ENCODE results near the gene SNAI1.

The SNAI1 gene

DNA sequence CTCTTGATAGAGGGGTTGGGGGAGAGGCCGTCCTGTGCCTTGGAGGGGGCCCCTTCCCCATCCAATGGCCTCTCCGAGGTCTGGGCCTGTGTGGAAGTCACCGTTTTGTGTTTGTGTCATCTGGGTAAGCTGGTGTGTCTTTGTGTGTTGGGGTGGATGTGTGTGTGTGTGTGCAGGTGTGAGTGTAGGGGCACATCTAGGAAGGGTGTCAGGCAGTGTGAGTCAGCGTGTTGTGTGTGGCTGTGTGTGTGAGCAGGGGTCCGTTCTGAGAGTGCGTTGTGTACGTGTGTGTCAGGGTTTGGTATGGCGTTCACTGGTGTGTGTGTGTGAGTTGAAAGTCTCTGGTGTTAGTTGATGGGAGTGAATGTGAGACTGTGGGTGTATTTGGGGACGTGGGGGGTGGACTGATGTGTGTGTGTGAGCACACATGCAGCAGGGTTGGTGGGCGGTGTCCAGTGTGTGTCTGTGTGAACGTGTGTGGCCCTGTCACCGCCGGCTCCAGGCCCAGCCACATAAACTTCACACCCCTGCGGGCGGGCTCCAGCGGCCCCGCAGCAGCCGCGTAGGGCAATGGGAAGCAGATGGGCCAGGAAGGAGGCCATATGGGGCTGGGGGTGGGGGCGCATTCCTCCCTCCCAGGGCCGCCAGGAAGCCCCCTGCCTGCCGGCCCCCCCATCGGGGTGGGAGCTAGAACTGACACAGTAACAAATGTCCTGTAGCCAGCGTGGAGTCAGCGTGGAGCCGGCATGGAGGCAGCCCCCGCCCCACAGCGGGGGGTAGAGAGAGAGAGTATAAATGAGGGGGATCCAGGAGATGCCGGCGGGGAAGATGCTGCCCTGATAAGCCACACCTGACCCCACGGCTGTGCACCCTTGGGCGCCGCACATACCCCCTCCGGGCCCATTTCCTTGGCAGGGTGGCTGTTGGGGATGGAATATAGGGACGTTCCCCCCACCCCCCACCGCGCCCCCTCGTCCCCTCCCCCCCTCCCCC is 32.1 kb downstream of the SNAI1 start:
- no peak for DNase-seq

DNA sequence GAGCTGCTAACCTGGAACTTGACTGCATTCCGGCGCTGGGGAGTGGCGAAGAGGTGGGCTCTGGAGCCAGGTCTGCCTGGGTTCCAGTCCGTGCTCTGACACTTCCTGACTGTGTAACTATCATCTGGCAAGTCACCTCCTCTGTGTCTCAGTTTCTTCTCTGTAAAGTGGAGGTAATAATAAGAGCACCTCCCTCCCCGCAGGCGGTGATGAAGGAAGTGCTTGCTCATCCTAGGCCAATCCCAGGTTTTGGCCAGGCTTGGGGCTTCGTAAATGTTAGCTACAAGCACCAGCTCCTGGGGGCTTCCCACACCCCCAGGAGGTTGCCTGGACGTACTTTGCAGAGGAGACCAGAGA is 32.8 kb downstream of the SNAI1 start:
- no peak for DNase-seq

DNA sequence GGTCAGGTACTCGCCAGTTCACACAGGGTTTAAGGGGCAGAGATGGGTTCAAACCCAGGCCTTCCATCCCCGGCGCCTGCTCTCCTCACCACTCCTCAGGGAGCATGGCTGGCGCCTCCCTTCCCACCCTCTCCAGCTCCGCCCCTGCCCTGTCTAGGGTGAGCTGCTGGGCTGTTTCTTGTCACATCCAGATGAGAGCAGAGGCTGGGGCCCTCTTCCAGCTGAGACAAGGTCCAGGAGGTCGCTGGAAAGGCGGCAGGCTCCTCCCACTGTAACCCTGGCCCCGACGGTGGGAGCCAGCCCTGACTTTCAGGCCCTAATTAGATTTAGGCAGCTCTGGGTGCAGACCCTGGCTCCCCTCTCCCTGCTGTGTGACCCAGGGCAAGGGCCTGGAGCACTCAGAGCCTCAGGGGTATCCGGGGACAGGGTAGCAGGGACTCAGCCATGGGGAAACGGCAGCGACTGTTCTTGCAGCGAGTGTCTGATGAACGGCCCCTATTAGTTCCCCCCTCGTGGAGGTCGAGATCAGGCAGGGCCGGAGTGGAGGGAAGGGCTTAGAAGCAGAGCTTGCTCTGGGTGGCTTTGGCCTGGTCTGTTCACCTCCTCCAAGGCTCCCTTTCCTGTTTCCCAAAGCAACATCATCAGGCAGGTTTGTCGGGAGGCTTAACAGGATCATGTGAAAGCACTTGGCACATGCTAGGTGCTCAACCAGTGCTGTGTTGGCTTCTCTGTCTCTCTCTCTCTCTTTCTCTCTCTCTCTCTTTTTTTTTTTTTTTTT is 33.4 kb downstream of the SNAI1 start:
- no peak for DNase-seq

DNA sequence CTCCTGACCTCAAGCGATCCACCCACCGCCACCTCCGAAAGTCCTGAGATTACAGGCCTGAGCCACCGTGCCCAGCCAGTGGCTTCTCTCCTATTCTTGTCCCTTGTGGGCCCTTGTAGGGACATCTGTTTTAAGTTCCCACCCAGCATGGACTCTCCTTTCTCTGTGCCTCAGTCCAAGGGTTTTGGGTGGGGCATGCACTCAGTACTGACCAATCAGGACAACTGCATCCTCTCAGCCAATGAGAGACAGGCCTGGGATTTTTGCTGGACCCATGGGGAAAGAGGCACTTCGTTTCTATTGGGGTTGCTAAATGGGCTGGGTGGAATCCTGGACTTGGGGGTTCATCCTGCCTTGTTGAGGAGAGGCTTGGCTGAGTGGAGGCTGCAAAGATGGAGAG is 34.4 kb downstream of the SNAI1 start:
- DNase-seq, result no peak

DNA sequence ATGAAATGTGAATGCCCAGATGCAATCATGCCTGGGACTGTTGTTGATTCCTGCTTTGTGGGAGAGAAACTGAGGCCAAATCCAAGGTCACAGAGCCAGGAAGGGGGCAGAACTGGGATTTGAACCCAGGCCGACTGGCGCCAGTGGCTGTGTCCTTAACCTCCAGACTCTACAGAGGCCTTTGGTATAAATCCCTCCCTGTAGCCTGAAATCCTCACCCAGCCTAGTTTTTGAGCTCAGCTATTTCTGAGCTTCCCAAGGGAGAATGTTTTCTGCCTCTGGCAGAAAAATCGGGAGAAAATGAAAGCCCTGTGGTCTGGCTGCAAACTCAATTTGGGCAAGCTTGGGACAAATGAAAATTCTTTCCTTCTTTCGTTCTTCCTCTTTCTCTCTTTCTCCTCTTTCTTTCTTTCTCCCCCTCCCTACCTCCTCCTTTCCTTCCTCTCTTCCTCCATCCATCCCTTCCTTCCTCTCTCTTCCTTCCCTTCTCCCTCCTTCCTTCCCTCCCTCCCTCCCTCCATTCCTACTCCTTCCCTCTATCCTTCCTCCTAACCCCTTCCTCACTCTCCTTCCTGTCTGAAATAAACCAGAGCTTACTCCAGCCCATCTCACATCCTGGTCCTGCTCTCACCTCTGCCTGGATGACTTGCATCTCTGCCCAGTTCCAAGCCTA is 34.9 kb downstream of the SNAI1 start:
- no peak for DNase-seq

DNA sequence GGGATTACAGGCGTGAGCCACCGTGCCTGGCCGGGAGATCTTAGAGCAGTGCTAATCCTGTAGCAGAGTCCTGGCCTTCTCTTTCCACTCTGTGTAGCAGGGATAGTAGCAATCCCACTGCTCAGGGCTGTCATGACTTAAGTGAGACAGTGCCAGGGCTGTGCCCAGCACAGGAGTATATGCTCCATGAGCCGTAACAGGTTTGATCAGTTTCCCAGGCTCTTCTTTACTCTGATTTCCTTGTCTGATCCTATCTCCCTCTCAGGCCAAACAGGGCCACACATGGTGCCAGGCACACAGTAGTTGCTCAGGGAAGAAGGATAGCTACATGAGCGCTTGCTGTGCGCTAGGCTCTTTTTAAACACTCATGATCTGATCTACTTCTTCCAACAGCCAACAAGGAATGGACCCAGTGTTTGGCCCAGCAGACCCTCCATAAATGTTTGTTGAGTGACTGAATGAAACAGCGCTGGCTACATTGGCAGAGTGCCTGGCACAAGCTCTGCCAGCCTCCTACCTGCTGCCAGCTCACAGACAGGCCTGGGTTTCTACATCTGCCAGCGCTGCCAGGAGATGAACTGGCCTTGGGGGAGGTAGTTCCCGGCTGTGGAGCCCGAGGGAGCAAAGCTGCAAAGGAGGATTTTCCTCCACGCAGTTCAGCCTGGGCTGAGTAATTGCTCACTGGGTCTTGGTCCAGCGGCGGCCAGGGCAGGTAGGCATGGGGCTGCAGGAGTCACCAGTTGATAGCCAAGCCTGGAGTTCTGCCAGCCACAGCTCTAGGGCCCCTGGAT is 36.9 kb downstream of the SNAI1 start:
- DNase-seq, result no peak

DNA sequence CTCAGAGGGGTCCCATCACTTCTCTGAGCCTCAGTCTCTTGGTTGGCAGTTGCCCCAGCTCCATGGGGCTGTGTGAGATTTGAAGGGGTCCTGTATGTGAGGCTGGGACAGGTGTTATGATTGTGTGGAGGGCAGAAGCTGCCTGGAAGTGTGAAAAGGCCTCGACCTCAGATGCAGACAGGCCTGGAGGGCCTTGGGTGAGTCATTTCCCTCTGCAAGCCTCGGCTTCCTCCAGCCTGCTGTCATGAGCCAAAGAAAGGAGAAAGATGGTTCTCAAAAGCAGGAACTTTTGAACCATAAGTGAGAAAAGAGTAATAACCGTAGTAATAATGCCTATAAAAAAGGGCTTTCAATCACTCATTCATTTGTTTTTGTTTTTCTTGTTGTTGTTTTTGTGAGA is 37.5 kb downstream of the SNAI1 start:
- DNase-seq, result no peak

DNA sequence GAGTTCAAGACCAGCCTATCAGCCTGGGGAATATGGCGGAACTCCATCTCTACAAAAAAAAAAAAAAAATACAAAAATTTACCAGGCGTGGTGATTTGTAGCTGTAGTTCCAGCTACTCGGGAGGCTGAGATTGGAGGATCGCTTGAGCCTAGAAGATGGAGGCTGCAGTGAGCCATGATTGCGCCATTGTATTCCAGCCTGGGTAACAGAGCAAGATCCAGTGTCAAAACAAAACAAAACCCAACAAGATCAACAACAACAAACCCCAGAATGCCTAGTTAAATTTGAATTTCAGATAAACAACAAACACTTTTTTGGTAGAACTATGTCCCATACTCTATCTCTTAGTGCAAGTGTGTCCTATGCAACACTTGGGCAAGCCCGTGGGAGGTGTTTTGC is 39.9 kb downstream of the SNAI1 start:
- DNase-seq, result no peak

DNA sequence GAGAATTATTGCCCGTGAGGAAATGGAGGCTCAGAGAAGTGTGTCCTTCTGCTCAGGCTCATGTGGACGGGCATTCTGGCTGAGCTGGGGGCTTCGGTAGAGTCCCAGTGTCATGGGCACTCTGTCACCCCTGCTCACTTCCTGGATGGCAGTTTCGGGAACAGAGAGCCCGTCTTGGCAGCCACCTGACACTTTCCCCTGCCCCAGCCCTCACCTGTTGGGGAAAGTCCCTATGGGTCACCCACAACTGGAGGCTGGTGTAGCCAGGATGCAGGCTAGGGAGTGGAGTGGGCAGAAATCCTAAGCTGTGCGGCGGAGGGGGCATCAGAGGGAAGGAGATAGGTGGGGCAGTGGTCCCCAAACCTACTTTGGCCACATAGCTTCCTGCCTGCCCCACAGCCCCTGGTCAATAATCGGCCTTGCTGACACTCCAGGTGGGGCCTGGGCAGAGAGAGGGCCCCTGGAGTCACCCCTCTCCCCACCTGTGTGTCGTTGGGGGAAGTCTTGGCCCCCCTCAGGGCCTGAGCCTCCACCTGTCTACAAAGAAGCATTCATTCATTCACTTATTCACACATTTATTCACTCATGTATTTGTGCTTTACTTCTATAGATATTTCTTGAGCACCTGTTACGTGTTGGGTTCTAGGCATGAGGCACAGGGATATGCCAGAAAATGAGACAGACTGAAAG is 40.5 kb downstream of the SNAI1 start:
- no peak for DNase-seq

DNA sequence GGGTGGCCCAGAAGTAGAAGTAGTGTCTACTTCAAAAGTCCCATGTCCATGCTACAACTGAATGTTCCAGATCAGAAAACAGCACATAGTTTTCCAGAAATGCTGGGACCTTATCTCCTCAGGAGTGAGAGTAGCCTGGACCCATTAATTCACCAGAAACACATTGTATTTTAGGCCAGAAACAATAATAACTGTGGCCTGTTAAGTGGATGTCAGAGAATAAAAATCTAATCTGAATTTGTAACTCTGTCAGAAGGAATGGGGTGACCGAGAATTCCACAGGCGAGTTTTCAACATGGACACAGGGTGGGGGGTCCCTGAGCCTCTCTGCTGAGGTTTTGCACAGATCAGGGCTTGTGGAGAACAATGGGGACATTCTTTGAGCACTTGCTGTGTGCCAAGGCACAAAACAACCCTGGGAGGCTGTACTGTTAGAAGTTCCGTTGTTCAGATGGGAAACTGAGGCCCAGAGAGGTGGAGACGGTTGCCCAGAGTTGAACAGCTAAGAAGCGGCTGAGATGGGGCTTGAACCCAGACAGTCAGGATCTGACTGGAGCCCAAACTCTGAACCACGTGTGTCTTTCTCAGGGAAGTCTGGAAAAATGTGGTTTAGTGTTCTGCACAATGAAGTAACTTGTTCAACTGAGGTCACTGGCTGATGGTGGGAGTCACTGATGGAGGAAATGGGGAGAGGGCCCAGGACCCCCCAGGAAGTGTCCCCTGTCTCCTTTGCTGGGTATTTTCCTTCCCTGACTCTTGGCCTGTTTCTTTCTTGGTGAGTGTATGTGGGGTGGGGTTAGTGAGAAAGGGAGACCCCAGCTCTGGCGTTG is 44.2 kb downstream of the SNAI1 start:
- no peak for DNase-seq

DNA sequence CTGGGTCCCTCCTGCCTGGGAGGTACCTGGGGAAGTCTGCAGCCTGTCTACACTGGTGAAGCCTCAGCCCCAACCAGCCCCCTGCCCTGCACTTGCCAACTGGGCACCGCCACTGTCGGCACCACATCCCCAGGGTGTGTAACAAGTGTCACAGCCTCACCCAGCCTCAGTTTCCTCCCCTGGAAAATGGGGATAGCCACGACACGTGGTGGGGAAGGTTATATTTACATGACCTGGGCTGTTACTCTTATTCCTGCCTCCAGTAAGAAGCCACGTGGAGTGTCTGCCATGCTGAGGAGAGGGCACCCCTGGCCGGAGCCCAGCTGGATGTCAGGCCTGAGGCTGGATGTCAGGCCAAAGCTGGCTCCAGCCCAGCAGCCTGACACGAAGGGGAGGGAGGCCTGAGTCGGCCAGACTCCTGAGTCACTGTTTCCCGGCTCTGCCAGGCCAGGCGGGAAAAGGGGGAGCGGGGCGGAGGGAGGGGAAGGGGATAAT is 44.9 kb downstream of the SNAI1 start:
- DNase-seq, result no peak

DNA sequence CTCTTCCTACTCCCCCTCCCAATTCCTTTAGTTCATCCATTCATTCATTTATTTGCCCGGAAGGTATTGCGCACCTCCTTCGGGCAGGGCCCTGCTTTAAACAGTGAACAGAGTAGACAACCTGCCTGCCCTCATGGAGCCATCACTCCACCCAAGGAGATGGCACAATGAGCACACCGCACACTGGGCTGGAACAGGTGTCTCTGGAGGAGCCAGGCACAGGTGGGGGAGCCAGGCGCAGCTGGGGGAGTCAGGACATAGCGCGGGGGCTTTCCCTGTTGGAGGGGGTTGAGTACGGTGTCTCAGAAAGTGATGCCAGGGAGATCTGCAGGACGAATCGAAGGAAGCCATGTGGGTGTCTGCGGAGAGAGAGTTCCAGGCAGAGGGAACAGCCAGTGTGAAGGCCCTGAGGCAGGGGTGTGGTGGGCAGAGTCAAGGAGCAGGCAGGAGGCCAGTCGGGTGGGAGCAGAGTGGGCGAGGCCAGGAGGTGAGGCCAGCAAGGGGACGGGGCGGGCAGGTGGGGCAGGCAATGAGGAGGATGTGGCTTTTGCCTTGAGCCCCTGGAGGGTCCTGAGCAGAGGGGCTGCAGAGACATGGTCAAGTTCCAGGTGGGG is 46.4 kb downstream of the SNAI1 start:
- no peak for DNase-seq

DNA sequence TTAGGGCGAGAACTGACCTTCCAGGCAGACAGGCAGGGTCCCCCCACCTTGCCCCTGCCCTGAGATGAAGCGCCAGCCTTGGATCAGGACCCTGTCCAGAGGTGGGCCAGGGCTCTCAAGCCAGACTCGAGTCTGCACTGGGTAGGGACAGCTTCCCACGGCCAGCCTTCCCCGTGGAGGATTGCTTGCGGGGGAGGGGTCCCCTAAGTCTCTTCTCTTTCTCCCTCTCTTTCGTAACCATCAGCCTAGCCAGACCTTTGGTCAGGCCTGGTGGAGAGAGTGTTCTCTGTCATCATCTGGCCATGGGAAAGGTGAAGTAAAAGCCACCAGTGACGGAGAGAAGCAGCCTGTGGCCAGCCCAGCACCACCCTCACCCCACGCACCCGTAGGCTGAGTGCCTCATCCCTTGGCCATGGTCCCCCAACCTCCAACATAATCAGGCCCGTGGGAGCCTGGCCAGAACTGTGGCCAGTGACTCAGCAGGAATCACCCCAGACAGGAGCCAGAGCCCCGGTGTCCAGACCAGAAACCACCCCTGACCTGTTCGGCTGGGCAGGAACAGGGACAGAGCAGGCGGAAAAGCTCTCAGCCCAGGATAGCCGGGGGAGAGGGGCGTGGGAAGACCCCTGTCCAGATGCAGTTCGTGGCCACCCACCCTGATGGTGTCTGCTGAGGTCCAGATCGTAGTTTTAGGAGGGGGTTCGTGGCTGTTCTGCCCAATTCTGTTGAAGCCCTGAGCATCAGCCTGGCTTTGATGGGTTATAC is 47.1 kb downstream of the SNAI1 start:
- DNase-seq, result no peak

DNA sequence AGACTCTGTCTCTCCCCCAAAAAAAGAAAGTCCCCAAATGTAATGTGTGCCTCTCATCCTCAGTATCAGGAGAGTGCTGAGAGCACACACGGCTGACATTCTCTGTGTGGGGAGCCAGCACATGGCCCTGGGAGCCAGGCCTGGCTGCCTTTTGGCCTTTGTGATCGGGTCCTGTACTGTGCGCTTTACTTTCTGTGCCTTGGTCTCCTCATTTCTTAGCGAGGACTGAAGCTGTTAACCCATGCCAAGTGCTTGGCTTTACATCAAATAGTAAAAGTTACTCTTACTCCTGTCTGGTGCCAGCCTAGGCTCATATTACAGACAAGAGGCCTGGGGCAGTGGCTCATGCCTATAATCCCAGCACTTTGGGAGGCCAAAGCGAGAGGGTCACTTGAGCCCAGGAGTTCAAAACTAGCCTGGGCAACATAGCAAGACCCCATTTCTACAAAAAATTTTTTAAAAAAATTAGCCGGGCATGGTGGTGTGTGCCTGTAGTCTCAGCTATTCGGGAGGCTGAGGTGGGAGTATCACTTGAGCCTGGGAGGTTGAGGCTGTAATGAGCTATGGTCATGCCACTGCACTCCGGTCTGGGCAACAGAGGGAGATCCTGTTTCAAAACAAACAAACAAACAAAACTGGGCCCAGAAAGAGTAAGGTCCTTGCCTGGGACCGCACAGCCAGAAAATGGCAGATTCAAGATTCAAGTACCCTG is 50.3 kb downstream of the SNAI1 start:
- DNase-seq, result no peak

DNA sequence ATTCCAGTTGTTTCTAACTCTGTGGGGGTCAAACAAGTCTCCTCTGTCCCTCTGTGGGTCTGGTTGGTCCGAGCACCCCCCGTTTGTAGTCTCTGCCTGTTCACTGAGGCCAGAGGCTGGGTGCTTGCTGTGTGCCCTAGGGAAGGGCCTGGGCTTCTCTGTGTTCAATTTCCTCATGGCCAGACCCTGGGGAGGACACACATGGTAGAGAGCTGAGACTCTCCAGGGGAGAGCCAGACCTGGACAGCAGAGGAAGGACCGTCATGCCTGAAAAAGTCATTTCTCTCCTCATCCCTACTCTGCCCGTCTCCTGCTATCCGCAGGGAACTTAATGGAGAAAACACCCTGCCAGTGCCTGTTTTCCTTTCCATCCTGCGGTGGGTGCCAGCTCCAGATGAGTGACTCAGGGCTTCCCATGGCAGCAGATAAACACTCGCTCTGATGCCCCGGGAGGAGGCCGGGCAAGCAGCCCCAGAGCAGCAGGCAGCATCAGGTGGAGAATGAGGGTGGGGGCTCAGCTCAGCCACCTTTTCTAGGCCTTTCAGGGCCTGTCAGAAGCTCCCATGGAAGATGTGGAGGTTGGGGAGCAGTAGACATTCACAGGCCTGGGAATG is 51.9 kb downstream of the SNAI1 start:
- DNase-seq, result no peak

DNA sequence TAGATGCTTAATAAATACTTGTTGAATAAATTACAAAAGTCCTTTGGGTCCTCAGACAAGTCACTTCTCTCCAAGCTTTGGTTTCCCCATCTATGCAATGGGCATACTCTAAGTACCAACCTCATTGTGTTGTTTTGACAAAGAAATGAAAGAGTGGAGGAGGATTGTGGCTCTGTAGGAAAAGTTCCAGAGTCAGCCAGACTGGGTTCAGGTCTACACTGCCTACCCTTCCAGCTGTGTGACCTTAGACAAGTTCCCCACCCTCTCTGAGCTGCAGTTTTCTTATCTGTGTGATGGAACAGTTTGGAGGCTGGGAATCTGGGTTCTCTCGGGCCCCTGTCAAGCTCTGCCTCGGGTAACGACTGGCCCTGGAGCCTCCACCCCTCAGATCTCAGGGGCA is 53.9 kb downstream of the SNAI1 start:
- DNase-seq, result no peak

DNA sequence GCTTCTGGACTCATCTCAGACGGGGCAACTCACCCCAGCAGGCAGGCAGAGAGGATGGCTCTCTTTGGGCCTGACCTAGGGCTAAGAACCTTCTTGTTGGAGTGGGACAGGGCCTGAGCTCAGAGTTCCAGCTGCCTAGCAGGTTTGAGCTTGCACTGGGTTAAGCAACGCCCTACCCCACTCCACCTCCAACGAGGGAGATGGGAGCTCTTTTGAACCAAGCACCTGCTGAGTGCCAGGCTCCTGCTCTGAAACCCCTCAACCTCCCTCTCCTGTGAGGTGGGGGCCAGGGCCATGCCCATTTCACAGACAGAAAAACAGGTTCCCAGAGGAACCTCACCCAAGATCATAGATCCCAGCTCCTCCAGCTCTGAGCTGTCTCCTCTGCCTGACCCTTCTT is 54.3 kb downstream of the SNAI1 start:
- DNase-seq, result no peak

DNA sequence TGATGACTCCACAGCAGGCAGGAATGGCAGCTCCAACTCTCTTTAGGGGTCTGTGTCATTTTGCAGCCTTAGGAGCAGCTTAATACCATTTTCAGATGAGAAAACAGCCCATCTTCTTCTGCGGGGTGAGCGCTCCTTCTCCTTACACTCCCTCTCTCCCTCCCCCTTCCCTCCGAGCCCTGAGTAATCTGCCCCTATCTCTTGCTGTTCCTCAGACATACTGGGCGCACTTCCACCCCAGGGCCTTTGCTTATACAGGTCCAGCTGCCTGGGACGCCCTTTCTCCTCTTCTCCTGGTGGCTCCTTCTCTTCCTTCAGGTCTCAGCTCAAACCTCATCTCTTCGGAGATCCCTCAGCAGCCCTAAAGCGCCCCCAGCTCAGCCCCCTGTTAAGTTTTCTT is 54.8 kb downstream of the SNAI1 start:
- DNase-seq, result no peak

DNA sequence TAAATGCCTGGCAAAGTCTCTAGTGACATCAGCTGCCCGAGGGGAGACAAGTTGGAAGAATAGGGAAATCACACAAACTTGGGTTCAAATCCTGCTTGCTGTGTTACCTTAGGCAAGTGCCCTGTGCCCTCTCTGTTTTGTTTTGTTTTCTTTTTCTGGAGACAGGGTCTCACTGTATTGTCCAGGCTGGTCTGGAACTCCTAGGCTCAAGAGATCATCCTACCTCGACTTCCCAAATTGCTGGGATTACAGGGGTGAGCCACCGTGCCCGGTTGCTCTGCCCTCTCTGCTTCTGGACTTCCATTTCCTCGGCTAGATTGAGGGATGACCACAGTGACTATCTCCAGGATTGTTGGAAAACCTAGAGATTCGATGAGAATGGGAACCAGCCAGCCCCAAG is 55.4 kb downstream of the SNAI1 start:
- no peak for DNase-seq

All from COR-L47 (cell line).